B cell (primary cell): ENCODE data around the gene SH3D19. TPM values are rescaled to one million over a fixed set of nuclear protein-coding genes. Genes with fewer than 3 reads are reported as not detected.

Source experiments
- ATAC-seq: fragments of 200-7000 bp; cut with Tn5 transposase; one replicate; pipeline ENCODE4 v1.10.0; 2021; ENCODE audit warnings: low read depth, mild to moderate bottlenecking, moderate number of reproducible peaks, moderate library complexity
- CTCF ChIA-PET: fragments of 350-600 bp; sonication (Branson Sonifier 250); formaldehyde crosslinking; loops from one replicate; lab custom pipeline; 2021; ENCODE audit warnings: antibody characterized with exemption, inconsistent platforms; lab: Charles Lee
- POLR2A ChIA-PET: fragments of 350-600 bp; sonication (Branson Sonifier 250); formaldehyde crosslinking; loops from one replicate; lab custom pipeline; 2021; ENCODE audit warnings: antibody characterized with exemption; lab: Charles Lee
- DNase-seq: peaks from one replicate; pipeline ENCODE4 v3.0.0; 2013
- H2AFZ ChIP-seq: 2 replicates; pipeline ENCODE4 v1.6.1; 2012; ENCODE audit warnings: mild to moderate bottlenecking, low read depth, low read length; ENCODE audit not compliant: insufficient read depth, poor library complexity, severe bottlenecking
- H3K27ac ChIP-seq, 2 donors: 1 replicate in 1 of 2; 2 replicates in 1 of 2; pipeline ENCODE4 v1.5.1; 2012 to 2013; ENCODE audit warnings: low read length in 2 of 2, mild to moderate bottlenecking in 2 of 2, moderate library complexity in 1 of 2
- H3K27me3 ChIP-seq, 4 experiments: fragments of 200-600 bp in 1 of 4; sonication (generic) in 1 of 4; replicated peaks in 1 of 4; 1 replicate in 2 of 4; 2 replicates in 2 of 4; pipeline versions ENCODE4 v1.6.1 to v1.7.0; 2013 to 2016; ENCODE audit warnings: low read length in 3 of 4, mild to moderate bottlenecking in 2 of 4, mixed read lengths in 1 of 4, moderate library complexity in 1 of 4; ENCODE audit not compliant: insufficient read depth in 4 of 4, control insufficient read depth in 3 of 4; ENCODE audit errors: control extremely low read depth in 1 of 4
- H3K36me3 ChIP-seq, 2 experiments: replicated peaks in 1 of 2; 1 replicate in 1 of 2; 2 replicates in 1 of 2; pipeline versions ENCODE4 v1.6.1 to v1.7.1; 2013; ENCODE audit warnings: low read length in 1 of 2; ENCODE audit not compliant: insufficient read depth in 2 of 2, control insufficient read depth in 1 of 2; ENCODE audit errors: control extremely low read depth in 1 of 2, extremely low read depth in 1 of 2
- H3K4me1 ChIP-seq, 2 donors: fragments of 200-600 bp in 1 of 2; sonication (generic) in 1 of 2; 1 replicate in 1 of 2; 2 replicates in 1 of 2; pipeline versions ENCODE4 v1.5.1 to v1.6.1; 2013 to 2017; ENCODE audit warnings: low read length in 2 of 2; ENCODE audit not compliant: control insufficient read depth in 2 of 2, insufficient read depth in 2 of 2
- H3K4me2 ChIP-seq: replicated peaks from 2 replicates; pipeline ENCODE3; 2012; ENCODE audit warnings: mild to moderate bottlenecking, low read depth, low read length; ENCODE audit not compliant: poor library complexity, severe bottlenecking
- H3K4me3 ChIP-seq, 5 experiments: fragments of 200-600 bp in 1 of 5; sonication (generic) in 1 of 5; 1 replicate in 3 of 5; 2 replicates in 2 of 5; pipeline versions ENCODE4 v1.5.1 to v1.7.0; 2011 to 2016; ENCODE audit warnings: low read length in 4 of 5, mild to moderate bottlenecking in 4 of 5, low read depth in 2 of 5, control low read depth in 1 of 5, moderate library complexity in 1 of 5; ENCODE audit not compliant: insufficient read depth in 1 of 5; ENCODE audit errors: control extremely low read depth in 1 of 5, extremely low read depth in 1 of 5
- H3K79me2 ChIP-seq: fragments of 200-600 bp; sonication (generic); one replicate; pipeline ENCODE4 v1.6.0; 2016; ENCODE audit warnings: low read length; ENCODE audit not compliant: control insufficient read depth, insufficient read depth
- H3K9ac ChIP-seq: fragments of 200-600 bp; sonication (generic); 2 replicates; pipeline ENCODE4 v1.6.1; 2017; ENCODE audit warnings: mild to moderate bottlenecking, low read length, moderate library complexity
- H3K9me3 ChIP-seq, 3 donors: one replicate each; pipeline versions ENCODE4 v1.6.1 to v1.7.1; 2013; ENCODE audit warnings: low read length in 2 of 3; ENCODE audit not compliant: control insufficient read depth in 2 of 3, insufficient read depth in 1 of 3; ENCODE audit errors: control extremely low read depth in 1 of 3
- H4K20me1 ChIP-seq: 2 replicates; pipeline ENCODE4 v1.6.0; 2012; ENCODE audit warnings: mild to moderate bottlenecking, low read length; ENCODE audit not compliant: insufficient read depth, control insufficient read depth, poor library complexity, severe bottlenecking
- H3K27ac Mint-ChIP-seq: one replicate; pipeline ENCODE4 v1.8.0; 2021; ENCODE audit warnings: mixed read lengths
- H3K27me3 Mint-ChIP-seq: one replicate; pipeline ENCODE4 v1.8.0; 2021; ENCODE audit warnings: mixed read lengths
- H3K4me1 Mint-ChIP-seq: one replicate; pipeline ENCODE4 v1.8.0; 2021; ENCODE audit warnings: mixed read lengths
- H3K4me3 Mint-ChIP-seq: one replicate; pipeline ENCODE4 v1.8.0; 2021; ENCODE audit warnings: mixed read lengths
- H3K9me3 Mint-ChIP-seq: one replicate; pipeline ENCODE4 v1.8.0; 2022; ENCODE audit warnings: mixed read lengths; ENCODE audit not compliant: insufficient read depth
- EZH2 ChIP-seq: IDR thresholded peaks from 2 replicates; pipeline ENCODE4 v1.6.1; 2012; ENCODE audit warnings: borderline replicate concordance, low read depth, mild to moderate bottlenecking, moderate library complexity, low read length; ENCODE audit not compliant: insufficient read depth, poor library complexity, severe bottlenecking
- WGBS: methylation state at CpG from one replicate; pipeline ENCODE4 v1.1.5; 2013; ENCODE audit warnings: missing lambda C conversion rate; ENCODE audit not compliant: insufficient coverage; 5-methylcytosine and 5-hydroxymethylcytosine counted together
- intact Hi-C: fragments of 100-400 bp; cut with micrococcal nuclease; formaldehyde crosslinking; loops from one replicate; pipeline ENCODE4 v1.10.0; 2022
- polyA plus RNA-seq: library from polyadenylated mRNA; depleted of rRNA; stranded (reverse); fragments of >200 nt; gene quantifications from 2 replicates; pipeline ENCODE4 v1.2.3, GENCODE V29; 2012
- total RNA-seq, 2 donors: library from RNA; stranded (reverse); fragments of 120-200 nt in 1 of 2; gene quantifications; 1 replicate in 1 of 2; 2 replicates in 1 of 2; pipeline versions ENCODE4 v1.2.3 to v1.2.4, GENCODE V29; 2013 to 2022
- TF ChIP-seq, protein P1 (sequence below): fragments of 200-600 bp; IDR thresholded peaks from one replicate; pipeline ENCODE4 v1.8.0; 2022; ENCODE audit warnings: antibody characterized with exemption, mild to moderate bottlenecking

The SH3D19 gene
- total and polyA plus RNA-seq, 2 donors (not counting 1 experiment from before 2014, with no cell fraction given): 0.01 TPM; not detected in 1

DNA sequence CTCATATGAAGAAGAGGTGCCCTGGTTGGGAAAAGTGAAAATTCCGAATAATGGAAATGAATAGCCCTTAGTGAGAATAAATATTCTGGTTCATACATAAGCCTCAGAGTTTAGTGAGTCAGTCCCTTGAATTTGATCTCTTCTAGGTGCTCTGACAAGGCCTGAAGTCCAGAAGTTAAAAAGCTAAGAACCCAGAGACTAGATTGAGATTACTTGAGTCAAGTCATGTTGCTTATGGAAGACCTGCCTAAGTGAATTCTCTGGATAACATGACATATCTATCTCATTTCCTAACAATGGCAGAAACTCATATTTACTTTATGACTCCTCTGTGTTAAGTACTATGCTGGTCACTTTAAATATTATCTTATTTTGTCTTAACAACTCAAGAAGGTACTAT, 58.9 kb downstream of the SH3D19 start:
- POLR2A ChIA-PET: no interaction called here
- H3K4me3 Mint-ChIP-seq: no peak overlapping the region
- H3K27me3 Mint-ChIP-seq: peaks cover 5% of the 10 kb centered on the region
- no peaks in the 10 kb centered on the region for H3K4me1 Mint-ChIP-seq
- H2AFZ ChIP-seq: no peak overlapping the region
- H3K4me1 ChIP-seq: no peaks in the 10 kb centered on the region
- 100% methylated on average over 1 of the region's 1 CpG for WGBS
- H3K9me3 Mint-ChIP-seq: peaks cover 2% of the 10 kb centered on the region
- no peaks in the 10 kb centered on the region for H3K36me3 ChIP-seq
- no peak for DNase-seq
- H4K20me1 ChIP-seq: no peaks in the 10 kb centered on the region
- H3K27ac ChIP-seq: no peak overlapping the region
- H3K4me2 ChIP-seq: no peak overlapping the region
- H3K9me3 ChIP-seq: no peaks in the 10 kb centered on the region
- no peak for ATAC-seq
- no peak for TF ChIP-seq EZH2
- TF ChIP-seq, protein P1, sequence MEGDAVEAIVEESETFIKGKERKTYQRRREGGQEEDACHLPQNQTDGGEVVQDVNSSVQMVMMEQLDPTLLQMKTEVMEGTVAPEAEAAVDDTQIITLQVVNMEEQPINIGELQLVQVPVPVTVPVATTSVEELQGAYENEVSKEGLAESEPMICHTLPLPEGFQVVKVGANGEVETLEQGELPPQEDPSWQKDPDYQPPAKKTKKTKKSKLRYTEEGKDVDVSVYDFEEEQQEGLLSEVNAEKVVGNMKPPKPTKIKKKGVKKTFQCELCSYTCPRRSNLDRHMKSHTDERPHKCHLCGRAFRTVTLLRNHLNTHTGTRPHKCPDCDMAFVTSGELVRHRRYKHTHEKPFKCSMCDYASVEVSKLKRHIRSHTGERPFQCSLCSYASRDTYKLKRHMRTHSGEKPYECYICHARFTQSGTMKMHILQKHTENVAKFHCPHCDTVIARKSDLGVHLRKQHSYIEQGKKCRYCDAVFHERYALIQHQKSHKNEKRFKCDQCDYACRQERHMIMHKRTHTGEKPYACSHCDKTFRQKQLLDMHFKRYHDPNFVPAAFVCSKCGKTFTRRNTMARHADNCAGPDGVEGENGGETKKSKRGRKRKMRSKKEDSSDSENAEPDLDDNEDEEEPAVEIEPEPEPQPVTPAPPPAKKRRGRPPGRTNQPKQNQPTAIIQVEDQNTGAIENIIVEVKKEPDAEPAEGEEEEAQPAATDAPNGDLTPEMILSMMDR: no peak
- CTCF ChIA-PET: no interaction called here
- no peaks in the 10 kb centered on the region for H3K27me3 ChIP-seq
- H3K79me2 ChIP-seq: no peaks in the 10 kb centered on the region
- intact Hi-C loops: no loop called here
- no peak overlapping the region for H3K27ac Mint-ChIP-seq
- no peak overlapping the region for H3K4me3 ChIP-seq
- H3K9ac ChIP-seq: no peak overlapping the region

DNA sequence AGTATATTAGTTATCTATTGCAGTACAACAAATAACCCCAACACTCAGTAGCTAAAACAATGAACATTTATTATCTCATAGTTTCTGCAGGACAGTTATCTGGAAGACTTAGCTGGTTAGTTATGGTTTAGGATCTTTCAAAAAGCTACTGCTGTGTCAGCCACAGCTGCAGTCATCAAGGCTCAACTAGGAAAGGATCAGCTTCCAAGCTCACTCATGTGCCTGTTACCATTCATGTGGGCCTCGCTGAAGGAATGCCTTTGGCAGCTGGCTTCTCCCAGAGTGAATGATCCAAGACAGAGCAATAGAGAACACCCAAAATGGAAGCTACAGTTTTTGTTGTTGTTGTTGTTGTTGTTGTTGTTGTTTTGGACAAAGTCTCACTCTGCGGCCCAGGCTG, 62.0 kb downstream of the SH3D19 start:
- no peaks in the 10 kb centered on the region for H3K4me1 ChIP-seq
- DNase-seq (no peak), ATAC-seq (no peak)
- H3K9ac ChIP-seq: no peak overlapping the region
- TF ChIP-seq EZH2: no peak
- TF ChIP-seq, protein P1: no peak
- H3K79me2 ChIP-seq: no peaks in the 10 kb centered on the region
- H3K27me3 ChIP-seq: no peaks in the 10 kb centered on the region
- peaks cover 0 to 4% (median 0%) of the 10 kb centered on the region in 3 donors for H3K9me3 ChIP-seq
- no peak overlapping the region for H3K4me2 ChIP-seq
- H3K4me3 Mint-ChIP-seq: no peak overlapping the region
- no peak overlapping the region for H3K27ac ChIP-seq
- ChIA-PET POLR2A (no interaction called here), CTCF (no interaction called here)
- 80% methylated on average over 1 of the region's 2 CpGs for whole genome bisulfite sequencing
- H3K9me3 Mint-ChIP-seq: no peaks in the 10 kb centered on the region
- H3K4me1 Mint-ChIP-seq: no peaks in the 10 kb centered on the region
- H3K27me3 Mint-ChIP-seq: peaks cover 5% of the 10 kb centered on the region
- H4K20me1 ChIP-seq: no peaks in the 10 kb centered on the region
- H3K36me3 ChIP-seq: no peaks in the 10 kb centered on the region
- no peak overlapping the region for H3K4me3 ChIP-seq
- H3K27ac Mint-ChIP-seq: no peak overlapping the region
- no peak overlapping the region for H2AFZ ChIP-seq
- intact Hi-C loops: no loop called here
